Prostate gland (tissue), 2 donors: ENCODE data around the gene NTNG1.

Experiments used
- POLR2AphosphoS5 ChIP-seq: sonication (generic); formaldehyde crosslinking; IDR thresholded peaks from one replicate; pipeline ENCODE4 v1.6.1; 2017; ENCODE audit warnings: antibody characterized with exemption
- TF ChIP-seq, protein P1 (sequence below), 4 experiments: fragments of 200-600 bp in 2 of 4; fragments of 450-650 bp in 2 of 4; sonication (generic) in 2 of 4; IDR thresholded peaks; 1 replicate in 3 of 4; 2 replicates in 1 of 4; pipeline ENCODE4 v1.5.1; 2016 to 2019; ENCODE audit warnings: antibody characterized with exemption in 4 of 4, mild to moderate bottlenecking in 2 of 4, moderate library complexity in 2 of 4

DNA sequence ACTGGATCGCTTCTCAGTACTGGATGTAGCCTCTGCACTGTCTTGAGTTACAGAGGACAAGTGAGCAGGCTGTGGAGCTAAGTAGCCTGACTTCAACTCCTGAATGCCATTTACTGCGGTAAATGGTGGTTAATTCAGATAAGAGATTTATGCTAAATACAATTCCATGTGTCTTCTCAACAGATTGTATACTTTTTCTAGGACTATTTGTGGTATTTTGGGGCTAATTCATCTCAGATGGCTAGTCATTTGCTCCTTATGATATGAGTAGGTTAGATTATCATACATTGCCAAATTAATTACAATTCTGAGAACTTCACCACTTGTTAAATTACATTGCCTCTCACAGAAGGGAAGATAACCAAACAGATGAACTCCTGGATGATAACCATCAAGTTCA is 90.5 kb downstream of the NTNG1 start:
- TF ChIP-seq, protein P1, sequence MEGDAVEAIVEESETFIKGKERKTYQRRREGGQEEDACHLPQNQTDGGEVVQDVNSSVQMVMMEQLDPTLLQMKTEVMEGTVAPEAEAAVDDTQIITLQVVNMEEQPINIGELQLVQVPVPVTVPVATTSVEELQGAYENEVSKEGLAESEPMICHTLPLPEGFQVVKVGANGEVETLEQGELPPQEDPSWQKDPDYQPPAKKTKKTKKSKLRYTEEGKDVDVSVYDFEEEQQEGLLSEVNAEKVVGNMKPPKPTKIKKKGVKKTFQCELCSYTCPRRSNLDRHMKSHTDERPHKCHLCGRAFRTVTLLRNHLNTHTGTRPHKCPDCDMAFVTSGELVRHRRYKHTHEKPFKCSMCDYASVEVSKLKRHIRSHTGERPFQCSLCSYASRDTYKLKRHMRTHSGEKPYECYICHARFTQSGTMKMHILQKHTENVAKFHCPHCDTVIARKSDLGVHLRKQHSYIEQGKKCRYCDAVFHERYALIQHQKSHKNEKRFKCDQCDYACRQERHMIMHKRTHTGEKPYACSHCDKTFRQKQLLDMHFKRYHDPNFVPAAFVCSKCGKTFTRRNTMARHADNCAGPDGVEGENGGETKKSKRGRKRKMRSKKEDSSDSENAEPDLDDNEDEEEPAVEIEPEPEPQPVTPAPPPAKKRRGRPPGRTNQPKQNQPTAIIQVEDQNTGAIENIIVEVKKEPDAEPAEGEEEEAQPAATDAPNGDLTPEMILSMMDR (IDR thresholded peaks at IDR 0.05): no peak
- TF ChIP-seq POLR2AphosphoS5: no peak
